ENCODE data around the gene MAGIX.
"Not testable (repeated sequence)": the region's sequence is repeated elsewhere in the genome, so short reads cannot be mapped to it uniquely, and the experiment has no call there.

The MAGIX gene

GRCh38 chrX:49161632-49162031, 926 bp upstream of the MAGIX start:
- no peak for DNase-seq

GRCh38 chrX:49163555-49164419, 1.2 kb downstream of the MAGIX start:
- peak; percentile 83 for DNase-seq

GRCh38 chrX:49164589-49165360, 2.2 kb downstream of the MAGIX start:
- no peak for DNase-seq

- no peak for DNase-seq
Measured at GRCh38 chrX:49165901-49166881, 3.6 kb downstream of the MAGIX start.

GRCh38 chrX:49166914-49167739, 4.6 kb downstream of the MAGIX start:
- DNase-seq: no peak

- DNase-seq: no peak
Measured at GRCh38 chrX:49167740-49168108, 5.2 kb downstream of the MAGIX start.

- DNase-seq: peak; percentile 30
Measured at GRCh38 chrX:49171752-49172279, 9.3 kb downstream of the MAGIX start, which contains the start of gene PLP2. Gene PLP2, plus strand, starts transcription at chrX:49171898. Its CDS starts 103 bp downstream, at chrX:49172001.

- peak; percentile 72 for DNase-seq
Measured at GRCh38 chrX:49172280-49172780, 9.8 kb downstream of the MAGIX start.

GRCh38 chrX:49173544-49173943, 11.0 kb downstream of the MAGIX start:
- DNase-seq: not testable (repeated sequence)

GRCh38 chrX:49174723-49175122, 12.2 kb downstream of the MAGIX start:
- no peak for DNase-seq

GRCh38 chrX:49175435-49176274, 13.1 kb downstream of the MAGIX start:
- no peak for DNase-seq

GRCh38 chrX:49176421-49177326, 14.1 kb downstream of the MAGIX start:
- no peak for DNase-seq

- no peak for DNase-seq
Measured at GRCh38 chrX:49177338-49177833, 14.8 kb downstream of the MAGIX start.

- DNase-seq: no peak
Measured at GRCh38 chrX:49177873-49178480, 15.4 kb downstream of the MAGIX start.

GRCh38 chrX:49178537-49178936, 16.0 kb downstream of the MAGIX start:
- no peak for DNase-seq

GRCh38 chrX:49179358-49179757, 16.8 kb downstream of the MAGIX start:
- DNase-seq: no peak

- DNase-seq: no peak
Measured at GRCh38 chrX:49183701-49184281, 21.2 kb downstream of the MAGIX start.
